NCI-H2196 treated with DMSO at 0.1 percent for 48 hours (cell line): ENCODE measurements around the gene PTGES3.

ENCODE experiments used
- DNase-seq: peaks from one replicate; lab custom pipeline; 2025; ENCODE audit not compliant: unreplicated experiment; lab: John Stamatoyannopoulos, UW

Gene PTGES3

DNA sequence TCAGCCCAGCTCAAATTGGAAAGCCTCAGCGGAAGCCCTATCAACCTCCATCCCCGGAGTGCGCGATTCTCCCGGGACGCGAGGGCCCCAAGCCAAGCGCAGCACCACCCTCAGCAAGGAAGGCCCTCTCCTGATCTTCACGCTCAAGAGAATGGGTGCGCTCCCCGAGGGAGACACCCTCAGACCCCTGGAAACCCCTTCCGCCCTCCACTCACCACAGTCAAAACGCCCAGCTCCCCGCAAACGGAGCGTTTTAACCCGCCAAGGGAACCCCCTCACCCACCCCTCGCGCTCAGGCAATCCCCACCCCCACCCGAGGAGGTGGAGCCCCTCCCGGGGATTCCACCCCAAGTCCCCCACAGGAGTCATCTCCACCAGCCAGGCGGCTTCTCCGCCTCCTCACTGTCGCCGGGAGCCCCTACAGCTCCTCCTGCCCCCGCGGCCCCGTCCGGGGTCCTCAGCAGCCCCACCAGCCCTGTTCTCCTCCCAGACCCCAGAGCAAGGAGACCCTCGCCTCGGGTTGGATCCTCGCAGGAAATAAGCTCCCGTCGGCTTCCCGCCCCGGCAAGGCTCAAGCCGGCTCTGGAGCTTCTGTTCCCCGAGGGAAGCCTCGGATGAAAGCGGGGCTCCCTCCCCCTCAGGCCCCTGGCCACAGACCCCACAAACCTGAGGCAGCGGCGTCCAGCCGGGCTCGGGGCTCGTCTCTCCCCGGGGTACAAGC lies 58.5 kb downstream of the PTGES3 start:
- DNase-seq = no peak

DNA sequence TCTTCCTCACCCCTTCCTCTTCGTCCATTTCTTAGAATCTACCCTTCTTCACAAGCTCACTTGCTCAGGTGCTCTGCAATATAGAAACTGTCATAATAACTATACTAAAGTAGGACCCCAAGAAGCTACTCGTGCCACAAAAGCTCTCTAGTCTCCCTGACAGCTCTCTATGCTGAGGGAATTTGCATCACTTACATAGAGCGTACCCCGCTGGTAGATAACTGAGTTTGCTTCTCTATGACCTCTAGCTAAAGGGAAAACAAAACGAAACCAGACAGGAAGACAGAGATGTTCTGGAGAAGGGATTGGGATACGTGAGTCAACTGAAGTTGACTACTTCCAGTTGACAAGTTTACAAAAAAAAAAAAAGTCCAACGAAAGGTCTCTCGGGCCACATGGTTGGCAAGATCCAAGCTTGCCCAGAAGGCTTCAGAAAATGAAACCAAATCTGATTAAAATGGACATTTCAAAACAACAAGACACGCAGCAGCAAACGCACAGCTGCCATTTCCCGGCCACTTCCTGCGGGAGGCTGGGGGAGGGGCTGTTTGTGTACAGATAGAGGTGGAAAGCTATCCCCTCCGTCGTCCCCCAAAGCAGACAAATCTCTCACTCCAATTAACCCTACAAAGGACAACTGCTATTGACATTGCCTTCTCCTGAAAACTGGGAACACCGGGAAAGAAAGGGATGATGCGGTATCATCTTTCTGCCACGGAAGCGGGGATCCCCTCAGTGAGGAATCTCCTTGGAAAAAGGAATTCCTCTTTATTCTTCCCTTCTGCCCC lies 59.2 kb downstream of the PTGES3 start:
- no peak for DNase-seq

DNA sequence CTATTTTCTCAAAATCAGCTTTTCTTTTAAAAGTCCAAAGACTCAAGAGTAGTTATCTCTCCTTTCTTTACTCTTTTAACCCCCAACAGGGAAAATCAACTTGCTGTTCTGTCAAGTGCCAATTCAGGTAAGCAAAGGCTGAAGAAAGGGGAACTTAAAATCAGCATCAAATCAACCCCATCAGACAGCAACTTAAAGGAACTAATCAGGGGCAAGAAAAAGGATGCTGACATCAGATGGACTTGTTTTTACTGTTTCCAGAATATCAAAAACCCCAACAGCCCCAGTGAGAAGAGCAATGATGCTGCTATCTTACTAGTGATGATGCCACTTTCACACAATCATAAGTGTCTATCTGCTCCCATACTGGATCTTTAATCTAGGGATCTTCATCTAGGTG lies 61.4 kb downstream of the PTGES3 start:
- DNase-seq = no peak

DNA sequence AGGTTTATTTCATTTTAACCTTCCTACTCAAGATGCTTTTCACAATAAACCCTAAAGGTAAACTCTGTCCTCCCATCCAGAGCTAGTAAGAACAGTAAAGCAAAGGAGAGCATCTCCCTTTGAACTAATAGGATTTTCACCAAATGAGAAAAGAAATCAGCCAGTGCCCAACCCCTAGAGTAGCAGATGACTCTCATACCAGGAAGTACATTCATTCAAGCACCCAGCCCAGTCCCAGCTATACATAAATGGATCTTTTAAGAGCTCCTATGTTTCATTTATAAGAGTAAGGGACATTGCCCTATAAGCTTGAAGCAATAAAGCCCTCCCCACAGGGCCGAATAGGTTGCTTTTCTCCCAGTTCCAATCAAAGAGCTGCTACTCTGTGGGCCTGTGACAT lies 65.5 kb downstream of the PTGES3 start:
- DNase-seq = no peak

DNA sequence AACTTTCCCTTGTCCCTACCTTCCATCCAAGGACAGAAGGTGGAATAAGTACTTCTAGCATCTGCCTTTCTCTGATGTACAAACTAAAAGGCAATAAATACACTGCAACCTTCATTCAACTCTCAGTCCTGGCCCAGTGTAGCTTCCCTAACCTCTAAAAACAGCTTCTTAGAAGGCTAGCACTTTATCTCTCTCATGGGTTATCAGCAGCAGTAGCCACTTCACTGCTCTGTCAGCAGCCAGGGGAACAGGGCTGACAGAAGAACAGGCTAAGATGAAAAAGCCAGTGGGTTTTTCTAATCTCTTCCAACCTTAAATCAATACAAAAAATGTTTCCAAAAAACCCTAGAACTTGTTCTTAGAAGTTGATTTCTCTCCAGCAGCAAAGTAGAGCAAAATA lies 71.2 kb downstream of the PTGES3 start:
- no peak for DNase-seq

DNA sequence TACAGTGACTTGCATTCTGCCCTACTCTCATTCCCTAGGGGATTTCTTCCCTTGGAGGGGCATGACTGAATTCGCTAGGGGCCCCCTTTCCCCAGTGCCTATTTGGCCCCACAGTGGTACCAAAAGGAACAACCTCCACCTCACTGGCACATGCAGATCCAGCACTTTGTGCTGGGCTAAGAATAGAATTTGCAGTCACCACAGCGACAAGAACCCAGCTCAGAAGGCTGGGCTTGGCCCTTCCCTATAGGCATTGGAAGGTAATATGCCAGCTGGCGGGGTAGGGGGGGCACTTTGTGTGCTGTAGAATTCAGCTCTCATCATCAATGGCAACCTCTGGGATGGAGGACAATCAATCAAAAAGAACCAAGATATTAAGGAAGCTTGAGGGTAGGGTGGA lies 71.8 kb downstream of the PTGES3 start:
- no peak for DNase-seq

DNA sequence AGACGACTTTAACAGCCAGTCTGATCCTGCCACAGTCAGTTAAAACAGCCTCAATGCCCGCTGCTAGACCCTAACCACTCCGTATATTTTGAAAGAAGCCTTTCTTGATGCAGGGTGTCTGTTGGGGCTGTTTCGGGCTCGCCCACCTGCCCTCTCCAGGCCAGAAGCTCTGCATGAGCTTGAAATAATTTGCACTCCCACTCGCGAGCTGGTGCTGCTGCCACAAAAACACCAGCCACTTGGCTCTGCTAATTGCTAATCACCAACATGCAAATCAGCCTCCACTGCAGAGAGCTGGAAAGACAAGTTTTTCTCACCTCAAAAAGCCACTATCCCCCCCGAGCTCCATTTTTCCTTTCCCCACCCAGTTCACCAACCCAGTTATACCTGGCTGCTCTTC lies 73.5 kb downstream of the PTGES3 start:
- DNase-seq = no peak
